ENCODE data around the gene MPEG1.

Gene MPEG1

DNA sequence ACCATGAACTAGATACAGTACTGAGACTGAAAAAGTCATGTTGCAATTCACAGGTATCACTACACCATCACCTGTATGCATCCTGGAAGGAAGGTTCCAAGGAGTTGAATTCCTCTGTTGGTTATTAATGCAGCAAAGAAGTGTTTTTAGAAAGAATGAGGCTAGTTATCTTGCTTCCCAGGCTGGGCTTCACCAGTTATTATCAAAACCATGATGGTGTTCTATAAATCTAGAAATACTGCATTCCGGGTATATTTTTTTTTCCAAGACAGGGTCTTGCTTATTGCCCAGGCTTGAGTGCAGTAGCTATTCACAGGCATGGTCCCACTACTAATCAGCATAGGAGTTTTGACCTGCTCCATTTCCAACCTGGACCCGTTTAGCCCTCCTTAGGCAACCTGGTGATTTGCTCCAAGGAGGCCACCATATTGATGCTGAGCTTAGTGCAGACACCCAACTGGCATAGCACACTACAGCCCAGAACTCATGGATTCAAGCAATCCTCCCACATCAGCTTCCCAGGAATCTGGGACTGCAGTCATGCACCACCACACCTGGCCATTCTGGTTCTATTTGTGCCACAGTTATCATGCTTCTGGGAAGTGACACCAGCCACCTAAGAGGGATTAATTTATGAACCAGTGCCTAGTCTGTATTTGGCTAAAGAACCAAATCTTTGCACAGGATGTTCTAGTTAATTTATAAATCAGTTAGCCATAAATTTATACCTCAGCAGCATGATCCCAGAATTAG, 1.6 kb upstream of the MPEG1 start:
- DNase-seq (ENCODE audit: low read depth, low spot score) = no peak
- no peak overlapping the region for H3K4me3 ChIP-seq (ENCODE audit: low read depth, low read length)
- TF ChIP-seq, protein P1, sequence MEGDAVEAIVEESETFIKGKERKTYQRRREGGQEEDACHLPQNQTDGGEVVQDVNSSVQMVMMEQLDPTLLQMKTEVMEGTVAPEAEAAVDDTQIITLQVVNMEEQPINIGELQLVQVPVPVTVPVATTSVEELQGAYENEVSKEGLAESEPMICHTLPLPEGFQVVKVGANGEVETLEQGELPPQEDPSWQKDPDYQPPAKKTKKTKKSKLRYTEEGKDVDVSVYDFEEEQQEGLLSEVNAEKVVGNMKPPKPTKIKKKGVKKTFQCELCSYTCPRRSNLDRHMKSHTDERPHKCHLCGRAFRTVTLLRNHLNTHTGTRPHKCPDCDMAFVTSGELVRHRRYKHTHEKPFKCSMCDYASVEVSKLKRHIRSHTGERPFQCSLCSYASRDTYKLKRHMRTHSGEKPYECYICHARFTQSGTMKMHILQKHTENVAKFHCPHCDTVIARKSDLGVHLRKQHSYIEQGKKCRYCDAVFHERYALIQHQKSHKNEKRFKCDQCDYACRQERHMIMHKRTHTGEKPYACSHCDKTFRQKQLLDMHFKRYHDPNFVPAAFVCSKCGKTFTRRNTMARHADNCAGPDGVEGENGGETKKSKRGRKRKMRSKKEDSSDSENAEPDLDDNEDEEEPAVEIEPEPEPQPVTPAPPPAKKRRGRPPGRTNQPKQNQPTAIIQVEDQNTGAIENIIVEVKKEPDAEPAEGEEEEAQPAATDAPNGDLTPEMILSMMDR (IDR thresholded peaks at IDR 0.05; ENCODE audit: low read depth, low read length) = no peak
- in situ Hi-C loops (cut with HindIII; ENCODE audit: low sequenced_read_pairs) = no loop called here

DNA sequence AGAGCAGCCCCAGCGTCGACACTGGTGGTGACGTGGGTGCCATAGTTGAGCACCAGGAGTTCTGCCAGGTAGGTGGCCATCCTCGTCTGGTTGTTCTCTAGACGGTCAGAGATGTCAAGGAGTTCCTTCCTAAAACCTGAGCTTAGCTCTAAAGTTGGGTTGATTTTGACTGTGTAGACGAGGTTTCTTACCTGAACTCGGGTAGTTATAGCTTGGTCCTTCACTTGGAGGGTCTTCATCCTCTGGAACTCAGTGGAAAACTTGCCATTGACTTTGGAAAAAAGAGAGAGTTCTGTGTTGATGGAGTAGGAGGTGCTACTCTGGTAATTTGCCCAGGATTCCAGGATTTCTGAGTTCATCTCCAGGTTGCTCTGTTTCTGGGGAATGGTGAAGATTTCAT, 505 bp downstream of the MPEG1 start:
- H3K4me3 ChIP-seq (ENCODE audit: low read depth, low read length) = no peak overlapping the region
- TF ChIP-seq, protein P1 (IDR thresholded peaks at IDR 0.05; ENCODE audit: low read depth, low read length) = no peak
- DNase-seq (ENCODE audit: low read depth, low spot score) = no peak
- in situ Hi-C loops (cut with HindIII; ENCODE audit: low sequenced_read_pairs) = no loop called here

DNA sequence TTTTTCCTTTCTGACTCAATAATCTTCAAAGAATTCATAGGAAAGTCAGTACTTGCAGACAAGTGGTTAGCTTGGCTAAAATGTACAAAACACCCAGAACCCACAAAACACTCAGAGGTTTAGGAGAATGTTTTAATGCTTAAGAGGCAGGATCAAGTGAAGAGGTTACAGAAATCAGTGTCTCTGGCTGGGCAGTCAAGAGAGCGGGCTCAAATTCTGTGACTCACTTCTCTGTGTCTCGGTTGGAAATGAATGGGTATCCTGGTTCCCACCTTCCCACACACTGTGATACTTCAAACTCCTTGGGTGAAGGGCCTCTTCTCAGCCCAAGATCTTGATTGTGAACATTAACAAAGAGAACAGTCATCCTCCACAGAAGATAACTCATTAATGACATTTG, 3.8 kb downstream of the MPEG1 start:
- peak; percentile 46 for DNase-seq (ENCODE audit: low read depth, low spot score)
- in situ Hi-C loops (cut with HindIII; ENCODE audit: low sequenced_read_pairs) = no loop called here
- no peak overlapping the region for H3K4me3 ChIP-seq (ENCODE audit: low read depth, low read length)
- TF ChIP-seq, protein P1 (IDR thresholded peaks at IDR 0.05; ENCODE audit: low read depth, low read length) = no peak

DNA sequence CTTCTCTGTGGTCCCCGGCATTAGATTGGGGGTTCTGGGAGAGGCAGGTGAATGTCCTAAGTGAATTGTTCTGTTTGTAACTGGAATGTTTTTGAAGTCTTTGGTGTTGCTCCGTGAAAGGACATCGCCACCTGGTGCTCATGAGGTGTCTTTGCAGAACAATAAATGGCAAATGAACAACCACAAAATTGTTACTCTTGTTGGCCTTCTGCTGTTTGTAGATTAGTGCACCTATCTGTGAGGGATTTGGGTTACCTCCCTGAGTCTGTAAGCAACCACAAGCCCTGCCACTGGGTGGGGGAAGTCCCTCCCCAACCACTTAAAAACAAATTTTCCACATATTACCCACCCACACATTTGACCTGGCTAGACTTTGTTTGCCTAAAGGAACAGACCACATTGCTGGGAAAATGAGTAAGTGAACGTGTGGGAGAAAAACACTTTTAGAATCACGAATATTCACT, 4.7 kb downstream of the MPEG1 start:
- TF ChIP-seq, protein P1 (IDR thresholded peaks at IDR 0.05; ENCODE audit: low read depth, low read length) = peak; percentile 74
- in situ Hi-C loops (cut with HindIII; ENCODE audit: low sequenced_read_pairs) = no loop called here
- peak; percentile 77 for DNase-seq (ENCODE audit: low read depth, low spot score)
- no peak overlapping the region for H3K4me3 ChIP-seq (ENCODE audit: low read depth, low read length)

DNA sequence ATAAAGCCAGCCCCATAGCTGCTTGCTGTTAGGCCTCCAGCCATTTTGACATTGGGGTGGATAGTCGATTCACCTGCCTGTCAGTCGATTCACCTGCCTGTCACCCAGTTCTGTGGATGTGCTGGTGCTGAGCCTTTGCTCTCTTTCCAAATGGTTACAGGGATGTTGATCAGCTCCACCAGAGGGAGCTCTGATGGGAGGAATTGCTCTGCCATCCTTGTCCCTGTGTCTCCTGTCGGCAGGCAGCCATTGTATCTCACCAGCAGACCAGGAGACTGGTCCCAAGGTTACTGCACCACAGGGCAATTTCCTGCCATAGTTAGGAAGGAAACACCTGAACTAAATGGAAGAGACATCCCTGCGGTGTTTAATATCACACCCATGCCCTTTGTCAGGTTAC, 6.1 kb downstream of the MPEG1 start:
- in situ Hi-C loops (cut with HindIII; ENCODE audit: low sequenced_read_pairs) = no loop called here
- no peak overlapping the region for H3K4me3 ChIP-seq (ENCODE audit: low read depth, low read length)
- no peak for DNase-seq (ENCODE audit: low read depth, low spot score)
- TF ChIP-seq, protein P1 (IDR thresholded peaks at IDR 0.05; ENCODE audit: low read depth, low read length) = peak; percentile 66

DNA sequence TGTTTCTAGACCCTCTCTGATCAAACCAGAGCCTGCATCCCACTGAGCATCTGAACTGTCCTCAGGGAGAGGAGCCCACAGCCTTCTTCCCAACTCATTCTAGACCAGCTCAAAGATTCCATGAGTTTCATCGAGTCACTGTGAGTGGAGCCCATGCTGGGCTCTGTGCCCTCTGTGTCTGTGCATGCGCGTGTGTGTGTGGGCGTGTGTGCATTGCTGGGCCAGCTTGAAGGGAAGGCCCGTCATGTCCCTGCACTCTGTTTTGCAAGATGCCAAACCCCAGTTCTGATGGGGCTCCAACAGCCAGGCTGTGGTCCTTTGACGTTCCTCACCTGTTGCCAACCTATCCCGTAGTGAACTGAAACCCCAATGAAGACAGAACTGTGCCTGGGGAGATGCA, 7.1 kb downstream of the MPEG1 start:
- DNase-seq (ENCODE audit: low read depth, low spot score) = no peak
- in situ Hi-C loops (cut with HindIII; ENCODE audit: low sequenced_read_pairs) = no loop called here
- TF ChIP-seq, protein P1 (IDR thresholded peaks at IDR 0.05; ENCODE audit: low read depth, low read length) = no peak
- no peak overlapping the region for H3K4me3 ChIP-seq (ENCODE audit: low read depth, low read length)

Measured in astrocyte of the spinal cord (primary cell).